Right hindlimb (tissue), 1 donor: ENCODE data around the gene L3MBTL4.
A peak's percentile ranks its signal among the peaks of the same experiment; 100 is the strongest.

Source experiments
- DNase-seq: peaks from one replicate; pipeline ENCODE4 v3.0.0-alpha.2; 2018

L3MBTL4 gene

DNA sequence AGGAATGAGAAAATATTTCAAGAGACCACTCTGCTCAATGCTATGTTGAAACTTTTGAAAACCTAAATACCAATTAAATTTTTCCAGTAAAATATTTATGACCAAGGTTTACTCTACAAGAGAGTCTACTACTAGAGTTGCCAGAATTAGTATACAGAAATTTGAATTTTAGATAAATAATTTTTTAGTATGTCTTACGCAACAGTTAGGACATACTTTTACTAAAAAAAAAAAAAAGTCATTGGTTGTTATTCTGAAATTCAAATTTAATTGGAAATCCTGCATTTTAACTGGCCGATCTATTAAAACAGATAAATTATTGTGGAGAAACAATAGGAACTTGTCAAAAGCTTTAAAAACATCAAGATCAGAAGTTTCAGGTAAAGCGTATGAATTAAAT is 470.3 kb downstream of the L3MBTL4 start:
- no peak for DNase-seq

DNA sequence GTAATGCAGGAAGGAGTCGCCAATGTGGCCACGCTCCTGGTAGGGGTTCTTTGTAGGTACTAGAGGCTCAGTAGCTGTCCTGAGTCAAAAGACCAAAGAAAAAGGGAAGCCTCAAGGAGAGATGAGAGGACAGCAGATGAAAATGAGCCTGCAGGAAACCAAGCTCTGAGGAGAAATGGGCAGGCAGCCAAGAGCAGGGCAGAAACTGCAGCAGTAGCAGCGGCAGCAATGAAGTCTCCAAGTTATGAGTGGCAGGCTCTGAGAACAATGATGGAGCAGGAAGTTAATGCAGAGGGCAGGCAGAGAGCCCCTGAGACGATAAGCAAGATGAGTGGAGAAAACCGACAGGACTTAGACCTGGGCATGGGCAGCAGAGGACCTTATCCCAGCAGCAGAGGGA is 471.2 kb downstream of the L3MBTL4 start:
- peak; percentile 42 for DNase-seq

DNA sequence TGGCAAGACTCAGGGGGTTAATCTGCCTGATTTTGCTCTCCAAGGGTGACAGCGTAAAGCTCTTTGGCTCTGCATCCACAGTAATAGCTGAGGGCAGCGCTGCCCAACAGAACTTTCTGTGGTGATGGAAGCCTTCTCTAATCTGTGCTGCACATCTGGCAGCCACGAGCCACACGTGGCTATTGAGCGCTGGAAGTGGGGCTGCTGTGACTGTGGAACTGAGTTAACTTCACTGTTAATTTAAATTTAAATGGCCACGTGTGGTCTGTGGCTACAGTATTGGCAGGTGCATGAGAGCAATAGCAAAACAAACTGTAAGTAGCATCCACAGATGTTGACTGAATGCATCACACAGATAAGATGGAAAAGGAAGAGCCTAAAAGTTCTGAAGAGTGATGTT is 472.1 kb downstream of the L3MBTL4 start:
- no peak for DNase-seq

DNA sequence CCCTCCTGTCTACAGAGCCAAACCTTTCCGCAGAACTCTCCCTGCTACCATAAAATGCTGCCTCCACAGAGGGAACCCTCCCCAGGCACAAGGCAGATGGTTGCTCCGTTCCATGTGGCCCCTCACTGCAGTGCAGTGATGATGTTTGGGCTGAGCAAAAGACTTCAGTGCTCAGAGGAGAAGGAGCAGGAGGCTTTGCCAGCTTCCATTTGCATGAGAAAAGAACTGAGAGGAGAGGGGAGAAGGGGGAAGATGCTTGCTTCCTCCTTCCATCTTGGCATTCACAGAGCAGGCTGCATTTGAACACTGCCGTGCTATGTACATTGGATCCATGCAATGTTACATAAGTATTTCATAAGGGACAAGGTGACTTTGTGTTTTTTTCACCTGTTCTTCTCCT is 472.8 kb downstream of the L3MBTL4 start:
- no peak for DNase-seq

DNA sequence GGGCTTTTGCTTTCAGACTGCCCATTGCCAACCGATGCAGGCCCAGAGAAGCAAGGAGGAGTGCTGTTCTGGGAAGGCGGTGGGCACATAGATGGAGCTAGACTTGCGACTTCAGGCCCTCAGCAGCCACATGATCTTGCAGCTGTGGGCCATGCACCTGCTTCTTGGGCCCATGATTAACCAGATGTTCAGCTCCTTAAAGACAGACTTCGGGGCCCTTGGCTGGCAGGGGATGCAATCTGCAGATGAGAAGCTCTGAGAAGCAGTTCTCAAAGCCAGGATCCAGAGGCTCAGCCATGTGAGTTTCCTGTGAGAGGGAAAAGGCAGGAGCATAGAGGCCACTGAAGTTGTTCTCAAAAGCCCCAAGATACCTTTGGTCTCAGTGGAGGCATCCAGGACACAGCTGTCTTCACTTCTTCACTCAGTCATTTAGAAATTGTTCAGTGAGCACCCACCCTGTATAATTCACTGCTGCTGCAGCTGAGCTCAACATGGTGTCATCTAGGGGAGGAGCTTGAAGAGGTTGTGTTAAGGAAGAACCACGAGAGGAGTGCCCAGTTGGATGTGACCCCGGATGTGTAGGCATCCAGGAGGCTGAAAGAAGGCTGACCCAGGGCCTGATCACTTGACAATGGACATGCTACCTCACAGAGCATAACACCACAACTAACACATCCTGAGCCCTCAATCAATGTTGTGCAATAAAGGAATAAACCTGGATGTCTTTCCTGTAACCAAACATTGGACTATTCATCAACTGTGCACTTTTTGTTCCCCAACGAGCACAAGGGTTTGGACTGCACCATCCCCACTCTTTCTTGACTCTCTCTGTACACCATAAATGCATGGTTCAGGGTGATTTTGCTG is 474.7 kb downstream of the L3MBTL4 start:
- DNase-seq = no peak

DNA sequence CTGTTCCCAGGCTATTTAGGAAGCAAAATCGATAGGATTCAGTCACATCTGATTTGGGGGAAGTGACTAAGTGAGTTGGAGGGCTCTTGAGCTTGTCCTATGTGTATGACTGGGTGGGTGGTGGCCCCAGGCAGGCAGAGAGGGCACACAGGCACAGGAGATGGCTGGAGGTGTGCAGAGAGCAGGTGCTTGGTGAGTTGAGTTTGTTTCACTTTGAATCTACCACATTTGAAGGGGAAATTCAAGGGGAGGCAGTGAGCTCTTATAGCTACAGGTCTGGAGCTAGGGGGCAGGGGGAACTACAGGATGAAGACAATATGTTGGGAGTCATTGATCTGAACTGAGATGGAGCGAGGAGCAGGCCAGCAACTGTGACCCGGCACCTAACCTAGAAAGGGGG is 476.9 kb downstream of the L3MBTL4 start:
- DNase-seq = no peak

DNA sequence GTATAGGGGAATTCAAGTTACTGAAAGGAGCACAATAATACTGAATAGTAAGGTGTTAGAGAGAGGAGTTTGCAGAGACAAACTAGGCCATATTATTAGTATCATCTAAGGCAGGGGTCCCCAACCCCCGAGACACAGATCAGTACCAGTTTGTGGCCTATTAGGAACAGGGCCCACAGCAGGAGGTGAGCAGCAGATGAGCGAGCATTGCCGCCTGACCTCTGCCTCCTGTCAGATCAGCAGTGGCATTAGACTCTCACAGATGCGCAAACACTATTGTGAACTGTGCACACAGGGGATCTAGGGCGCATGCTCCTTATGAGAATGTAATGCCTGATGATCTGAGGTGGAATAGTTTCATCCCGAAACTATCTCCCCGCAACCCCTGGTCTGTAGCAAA is 477.6 kb downstream of the L3MBTL4 start:
- DNase-seq = no peak

DNA sequence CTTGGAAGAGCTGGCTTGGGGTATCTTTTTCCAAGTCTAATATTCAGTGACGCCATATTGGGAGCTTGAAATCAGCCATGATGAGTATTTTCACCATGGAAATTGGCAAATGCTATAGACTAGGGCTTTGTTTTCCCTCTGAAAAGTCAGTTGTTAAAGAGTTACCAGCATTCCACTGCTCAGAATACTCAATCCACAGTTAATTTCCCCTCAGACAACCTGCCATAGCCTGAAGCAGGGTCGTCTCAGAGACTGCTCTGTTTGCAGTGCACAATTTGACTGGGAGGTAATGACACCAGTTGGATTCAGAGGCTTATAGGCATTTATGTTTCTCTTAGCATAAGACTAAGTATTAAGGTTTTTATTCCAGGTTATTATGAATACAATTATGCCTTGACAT is 483.9 kb downstream of the L3MBTL4 start:
- DNase-seq = no peak

DNA sequence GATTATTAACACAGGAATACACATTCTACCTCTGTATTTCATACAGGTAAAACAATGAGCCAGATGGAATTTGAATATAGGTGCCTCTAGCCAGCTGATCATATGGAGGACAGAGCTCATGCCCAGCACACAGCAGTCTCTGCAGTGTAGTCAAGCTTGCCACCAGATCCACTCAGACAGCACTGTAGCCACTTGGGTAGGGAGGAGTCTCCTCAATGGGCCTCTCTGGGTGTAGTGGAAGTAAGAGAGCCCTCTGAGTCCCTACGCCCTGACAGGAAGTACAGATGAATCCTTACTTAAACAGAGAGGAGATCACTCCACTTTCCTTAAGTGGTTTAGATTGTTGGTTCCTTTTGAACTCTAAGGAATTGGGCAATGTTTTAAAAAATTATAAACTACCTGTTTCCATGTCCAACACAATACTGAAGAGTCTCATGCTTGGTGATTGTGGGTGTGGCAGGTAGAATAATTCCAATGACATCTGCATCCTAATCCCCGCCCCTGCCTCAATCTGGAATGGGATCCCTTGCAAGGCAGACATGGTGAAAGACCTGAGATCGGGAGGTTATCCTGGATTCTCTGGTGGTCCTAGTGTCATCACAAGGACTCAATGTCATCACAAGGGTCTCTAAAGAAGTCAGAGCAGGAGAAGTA is 496.4 kb downstream of the L3MBTL4 start:
- no peak for DNase-seq

DNA sequence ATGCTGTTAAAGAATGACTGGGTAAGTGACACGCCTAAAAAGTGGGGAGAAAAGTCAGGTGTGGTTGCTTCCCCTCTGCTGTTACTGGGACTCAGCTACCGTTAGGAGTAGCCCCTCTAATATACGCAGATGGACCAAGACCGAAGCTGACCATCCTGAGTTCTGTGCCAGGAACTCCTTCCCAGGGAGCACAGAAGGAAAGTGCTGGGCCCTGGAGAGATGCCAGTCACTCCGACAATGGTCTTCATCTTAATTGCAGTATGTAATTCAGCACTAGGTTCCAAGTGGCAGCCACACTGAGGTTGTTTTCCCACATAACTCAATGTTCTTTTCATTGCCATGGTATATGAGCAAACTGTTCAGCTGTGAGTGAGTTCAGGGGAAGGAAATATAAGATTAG is 499.8 kb downstream of the L3MBTL4 start:
- DNase-seq = no peak

DNA sequence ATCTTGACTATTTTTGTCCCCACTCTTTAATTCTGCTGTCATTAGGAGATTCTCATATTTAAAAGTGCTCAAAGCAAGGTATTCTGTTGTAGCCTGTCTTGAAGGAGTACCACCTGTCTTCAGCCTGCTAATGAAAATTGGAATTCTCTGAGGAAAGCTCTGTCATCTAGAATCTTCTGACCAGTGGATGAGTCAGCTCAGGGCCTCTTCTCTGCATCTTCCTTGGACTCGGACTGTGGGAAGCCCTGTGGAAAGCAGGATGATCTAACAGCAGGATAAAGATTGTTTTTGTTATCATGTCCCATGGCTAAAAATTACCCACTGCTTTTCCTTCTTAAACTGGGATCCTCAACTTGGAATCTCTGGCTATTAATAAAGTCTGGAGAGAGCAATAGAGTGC is 500.7 kb downstream of the L3MBTL4 start:
- no peak for DNase-seq

DNA sequence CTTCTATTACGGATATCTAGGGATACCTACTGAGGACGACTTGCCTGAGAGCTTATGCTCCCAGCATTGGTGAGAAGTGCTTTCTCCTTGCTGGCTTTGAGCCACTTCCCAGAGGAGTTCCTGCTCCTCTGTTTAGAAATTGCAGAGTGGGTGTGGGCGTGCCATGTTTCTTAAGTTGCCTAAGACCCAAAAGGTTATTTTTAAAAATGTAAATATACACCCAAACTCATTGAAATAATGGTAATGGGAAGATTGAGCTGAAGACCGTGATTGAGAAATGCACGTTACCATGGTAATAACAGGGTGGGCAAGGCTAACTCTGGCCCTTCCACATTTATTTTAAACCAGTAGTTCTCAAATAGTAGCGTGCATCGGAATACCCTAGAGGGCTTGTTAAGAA is 502.1 kb downstream of the L3MBTL4 start:
- DNase-seq = no peak

DNA sequence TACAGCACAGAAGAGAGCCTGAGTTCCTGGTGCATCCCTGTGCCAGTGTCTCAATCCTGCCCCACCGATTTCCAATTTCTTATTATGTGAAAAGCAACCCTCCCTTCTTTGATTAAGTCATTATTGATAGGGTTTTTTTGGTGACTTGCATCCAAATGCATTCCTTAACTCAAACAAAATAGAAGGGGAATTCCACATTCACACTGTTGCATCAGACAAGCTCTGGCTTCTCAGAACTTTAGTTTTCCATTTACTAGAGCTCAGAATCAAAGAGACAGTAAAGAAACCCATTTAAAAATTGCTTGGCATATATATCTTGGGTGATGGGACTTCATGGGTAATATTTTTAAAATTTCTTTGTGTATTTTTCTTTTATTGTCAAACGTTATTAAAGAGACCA is 505.6 kb downstream of the L3MBTL4 start:
- DNase-seq = no peak
